ENCODE data around the gene SLC4A5.

- TF ChIP-seq CTCF (conservative IDR thresholded peaks at IDR 0.05) (no peak), EZH2 (IDR thresholded peaks at IDR 0.05; ENCODE audit: low read depth) (no peak)
These were observed 122.1 kb downstream of the SLC4A5 start for GRCh38 chr2:74221091-74221490.
